Measurements from ENCODE around the gene BBX. TPM values are rescaled to one million over a fixed set of nuclear protein-coding genes. Genes with fewer than 3 reads are reported as not detected.

BBX gene
- polyA plus RNA-seq, 1 experiment = 46.1 TPM

DNA sequence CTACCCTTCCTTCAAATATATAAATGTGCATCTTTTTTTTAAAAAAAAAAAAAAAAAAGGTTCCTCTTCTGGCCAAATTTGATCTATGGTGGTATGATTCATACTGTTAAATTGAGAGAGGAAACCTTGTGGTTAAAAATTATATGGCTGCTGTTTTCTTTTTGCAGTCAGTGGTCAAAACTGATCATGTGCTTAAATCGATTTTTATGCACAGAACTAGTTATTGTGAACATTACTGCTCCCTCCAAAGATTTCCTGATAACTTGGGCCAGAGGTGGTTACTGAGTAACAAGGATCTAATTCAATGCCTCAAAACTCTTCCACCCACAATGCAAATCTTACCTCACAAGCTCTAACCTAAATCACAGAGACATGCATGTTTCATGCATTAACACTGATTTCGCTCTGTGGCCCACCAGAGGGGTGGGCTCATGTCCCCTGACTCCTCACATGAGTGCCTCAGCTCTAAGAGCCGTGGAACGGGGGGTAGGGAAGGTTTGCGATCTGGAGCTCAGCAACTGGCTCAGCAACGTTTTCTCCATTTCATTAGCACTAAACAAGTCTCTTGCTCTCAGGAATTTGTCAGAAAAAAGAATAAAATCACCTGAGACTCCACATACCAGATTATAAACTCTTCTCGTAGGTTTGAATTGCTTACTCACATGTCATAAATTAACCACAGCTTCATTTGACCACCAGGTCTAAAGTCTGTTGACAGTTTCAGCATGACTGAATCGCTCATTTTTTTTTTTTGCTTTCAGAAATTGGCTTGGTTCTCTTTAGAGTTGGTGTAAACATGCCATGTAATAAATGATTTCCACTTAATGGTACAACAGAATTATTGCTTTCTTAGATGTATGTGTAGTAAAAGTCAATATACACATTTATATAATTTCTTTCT, 287.7 kb downstream of the BBX start:
- ChIA-PET CTCF (interaction anchor here (0.6 to 1.9 kb wide), 4 partner anchors 35 to 117 kb away, joined by 3 to 8 read pairs (median 4); no protein-coding TSS in a partner anchor), POLR2A (interaction anchor here (0.5 to 0.7 kb wide), 2 partner anchors 50 to 1785 kb away, joined by 3 to 4 read pairs; no protein-coding TSS in a partner anchor)
- Histone ChIP-seq H3K9me3 (ENCODE audit: control insufficient read depth, insufficient read depth, low read length) (no peaks in the 10 kb centered on the region), H3K27ac (ENCODE audit: low read depth, low read length) (no peak overlapping the region), H3K27me3 (ENCODE audit: control insufficient read depth, insufficient read depth, low read length) (no peaks in the 10 kb centered on the region), H3K4me3 (ENCODE audit: low read depth, low read length) (no peak overlapping the region)
- DNase-seq (ENCODE audit: low read depth, low spot score) = no peak
- TF ChIP-seq, protein P1, sequence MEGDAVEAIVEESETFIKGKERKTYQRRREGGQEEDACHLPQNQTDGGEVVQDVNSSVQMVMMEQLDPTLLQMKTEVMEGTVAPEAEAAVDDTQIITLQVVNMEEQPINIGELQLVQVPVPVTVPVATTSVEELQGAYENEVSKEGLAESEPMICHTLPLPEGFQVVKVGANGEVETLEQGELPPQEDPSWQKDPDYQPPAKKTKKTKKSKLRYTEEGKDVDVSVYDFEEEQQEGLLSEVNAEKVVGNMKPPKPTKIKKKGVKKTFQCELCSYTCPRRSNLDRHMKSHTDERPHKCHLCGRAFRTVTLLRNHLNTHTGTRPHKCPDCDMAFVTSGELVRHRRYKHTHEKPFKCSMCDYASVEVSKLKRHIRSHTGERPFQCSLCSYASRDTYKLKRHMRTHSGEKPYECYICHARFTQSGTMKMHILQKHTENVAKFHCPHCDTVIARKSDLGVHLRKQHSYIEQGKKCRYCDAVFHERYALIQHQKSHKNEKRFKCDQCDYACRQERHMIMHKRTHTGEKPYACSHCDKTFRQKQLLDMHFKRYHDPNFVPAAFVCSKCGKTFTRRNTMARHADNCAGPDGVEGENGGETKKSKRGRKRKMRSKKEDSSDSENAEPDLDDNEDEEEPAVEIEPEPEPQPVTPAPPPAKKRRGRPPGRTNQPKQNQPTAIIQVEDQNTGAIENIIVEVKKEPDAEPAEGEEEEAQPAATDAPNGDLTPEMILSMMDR (IDR thresholded peaks at IDR 0.05; ENCODE audit: low read depth, low read length) = no peak

DNA sequence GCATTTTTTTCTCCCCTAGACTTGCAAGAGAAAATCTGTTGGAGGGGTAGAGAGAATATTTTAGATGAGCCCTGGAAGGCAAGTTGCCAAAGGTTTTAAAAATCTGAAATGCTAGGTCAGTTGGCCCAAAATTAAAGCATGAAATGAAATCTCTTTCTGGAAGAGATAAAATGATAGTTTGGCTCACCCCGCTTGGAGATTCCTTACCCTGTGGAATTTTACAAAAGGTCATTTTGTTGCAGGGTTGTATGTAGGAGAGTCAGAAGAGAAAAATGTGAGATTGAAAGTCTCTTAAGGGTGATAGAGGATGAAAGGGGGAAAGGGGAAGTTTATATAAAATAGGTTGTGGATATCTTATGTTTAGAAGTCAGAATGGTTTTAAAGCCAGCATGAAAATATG, 290.3 kb downstream of the BBX start:
- Histone ChIP-seq H3K4me3 (ENCODE audit: low read depth, low read length) (no peak overlapping the region; the same call in 1 of the 2 replicates), H3K27ac (ENCODE audit: low read depth, low read length) (no peak overlapping the region), H3K27me3 (ENCODE audit: control insufficient read depth, insufficient read depth, low read length) (no peaks in the 10 kb centered on the region), H3K9me3 (ENCODE audit: control insufficient read depth, insufficient read depth, low read length) (no peaks in the 10 kb centered on the region)
- POLR2A ChIA-PET = no interaction called here
- DNase-seq (ENCODE audit: low read depth, low spot score) = no peak
- TF ChIP-seq, protein P1 (IDR thresholded peaks at IDR 0.05; ENCODE audit: low read depth, low read length) = no peak
- CTCF ChIA-PET = interaction anchor here (0.9 to 1.1 kb wide), 2 partner anchors 152 to 383 kb away, joined by 3 read pairs; no protein-coding TSS in a partner anchor

DNA sequence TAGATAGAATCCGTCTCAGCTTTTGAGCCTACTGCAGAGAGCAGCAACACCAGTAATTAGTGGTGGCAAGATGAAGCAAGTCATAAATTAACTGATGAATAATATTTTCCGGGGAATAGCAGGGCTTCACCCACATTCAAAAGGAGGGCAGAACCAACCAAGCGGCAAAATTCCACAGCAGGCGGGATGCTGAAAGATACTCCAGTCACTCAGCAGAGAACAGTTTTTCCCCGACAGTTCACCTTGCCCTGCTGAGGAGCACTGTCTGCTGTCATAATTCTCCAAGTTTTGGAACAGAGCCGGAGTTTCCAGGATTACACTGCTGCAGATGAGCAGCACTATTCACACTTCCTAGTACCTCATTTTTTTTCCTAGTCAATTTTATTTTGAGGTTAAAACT, 293.3 kb downstream of the BBX start:
- POLR2A ChIA-PET = interaction anchor here (0.5 kb wide), 1 partner anchor 177 kb away, joined by 3 read pairs; no protein-coding TSS in a partner anchor
- CTCF ChIA-PET = interaction anchor here (0.6 kb wide), 1 partner anchor 111 kb away, joined by 3 read pairs; no protein-coding TSS in a partner anchor
- Histone ChIP-seq H3K4me3 (ENCODE audit: low read depth, low read length) (no peak overlapping the region), H3K27ac (ENCODE audit: low read depth, low read length) (no peak overlapping the region), H3K9me3 (ENCODE audit: control insufficient read depth, insufficient read depth, low read length) (no peaks in the 10 kb centered on the region), H3K27me3 (ENCODE audit: control insufficient read depth, insufficient read depth, low read length) (no peaks in the 10 kb centered on the region)
- TF ChIP-seq, protein P1 (IDR thresholded peaks at IDR 0.05; ENCODE audit: low read depth, low read length) = no peak
- no peak for DNase-seq (ENCODE audit: low read depth, low spot score)

DNA sequence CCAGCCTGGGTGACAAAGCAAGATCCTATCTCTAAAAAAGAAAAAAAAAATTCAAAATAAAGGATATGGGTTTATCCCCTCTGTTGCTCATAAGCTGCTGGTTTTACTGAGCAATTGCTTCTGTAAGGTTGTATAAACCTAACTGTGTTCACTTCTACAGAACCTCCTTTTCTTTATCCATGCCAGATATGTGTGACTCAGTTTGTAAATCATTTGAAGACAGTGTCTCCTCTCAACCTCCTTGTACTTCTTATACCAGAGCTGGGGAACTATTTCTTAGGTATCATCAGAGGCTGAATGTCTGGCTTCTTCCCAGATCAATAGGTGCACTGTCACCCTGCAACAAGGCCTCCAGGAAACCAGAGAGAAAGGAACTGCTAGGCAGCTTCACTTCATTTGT, 294.3 kb downstream of the BBX start:
- CTCF ChIA-PET = interaction anchor here (1.3 kb wide), 1 partner anchor 29 kb away, joined by 4 read pairs; no protein-coding TSS in a partner anchor
- no peak for DNase-seq (ENCODE audit: low read depth, low spot score)
- Histone ChIP-seq H3K9me3 (ENCODE audit: control insufficient read depth, insufficient read depth, low read length) (no peaks in the 10 kb centered on the region), H3K4me3 (ENCODE audit: low read depth, low read length) (no peak overlapping the region), H3K27ac (ENCODE audit: low read depth, low read length) (no peak overlapping the region), H3K27me3 (ENCODE audit: control insufficient read depth, insufficient read depth, low read length) (no peaks in the 10 kb centered on the region)
- TF ChIP-seq, protein P1 (IDR thresholded peaks at IDR 0.05; ENCODE audit: low read depth, low read length) = no peak
- POLR2A ChIA-PET = no interaction called here

DNA sequence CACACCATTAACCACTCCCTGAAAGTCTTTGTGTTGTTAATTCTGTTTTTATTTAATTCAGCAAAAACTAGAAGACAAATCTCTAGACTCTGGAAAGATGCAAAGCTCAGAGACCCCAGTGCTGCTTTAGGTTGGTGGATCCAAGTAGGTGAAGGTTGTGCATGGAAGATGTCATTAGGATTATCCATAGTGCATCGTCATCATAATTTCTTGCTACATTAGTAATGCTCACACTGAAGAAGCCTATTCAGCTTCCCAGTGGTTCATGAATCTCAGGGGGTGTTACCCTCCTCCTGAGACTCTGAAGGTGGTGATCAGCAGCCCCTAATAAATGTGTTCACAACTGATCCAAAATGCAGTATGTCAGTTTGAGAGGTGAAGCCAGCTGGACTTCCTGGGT, 295.3 kb downstream of the BBX start:
- TF ChIP-seq, protein P1 (IDR thresholded peaks at IDR 0.05; ENCODE audit: low read depth, low read length) = no peak
- Histone ChIP-seq H3K27ac (ENCODE audit: low read depth, low read length) (no peak overlapping the region), H3K27me3 (ENCODE audit: control insufficient read depth, insufficient read depth, low read length) (no peaks in the 10 kb centered on the region), H3K9me3 (ENCODE audit: control insufficient read depth, insufficient read depth, low read length) (no peaks in the 10 kb centered on the region), H3K4me3 (ENCODE audit: low read depth, low read length) (no peak overlapping the region)
- CTCF ChIA-PET = interaction anchor here (1.3 kb wide), 1 partner anchor 28 kb away, joined by 4 read pairs; no protein-coding TSS in a partner anchor
- POLR2A ChIA-PET = no interaction called here
- no peak for DNase-seq (ENCODE audit: low read depth, low spot score)
